ENCODE results near the gene CSPG5.

DNA sequence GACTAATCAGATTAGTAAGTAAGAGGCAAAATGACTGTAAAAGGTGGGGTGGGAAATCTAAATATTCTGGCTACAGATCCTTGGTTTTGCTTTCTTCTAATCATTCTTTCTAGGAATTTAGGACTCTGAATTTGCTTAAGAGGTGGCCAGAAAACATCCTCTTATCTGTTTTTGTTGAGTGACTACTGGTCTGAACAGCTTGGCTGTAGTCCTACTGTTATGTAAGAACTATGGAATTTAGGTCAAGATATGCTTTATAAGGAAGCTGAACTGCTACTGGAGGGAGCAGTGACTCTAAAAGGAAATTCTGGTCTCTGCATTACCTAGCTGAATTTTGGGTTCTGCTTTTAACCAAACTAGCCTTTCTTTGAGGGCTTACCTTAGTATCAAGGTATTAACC is 33.5 kb upstream of the CSPG5 start:
- TF ChIP-seq CTCF (conservative IDR thresholded peaks at IDR 0.05; ENCODE audit: low read depth, low read length), result no peak
- no peak for TF ChIP-seq EZH2 (IDR thresholded peaks at IDR 0.05; ENCODE audit: low read length, unreplicated experiment)

All from PC-3 (cell line).